Measurements from ENCODE around the gene CRAMP1. TPM values are rescaled to one million over a fixed set of nuclear protein-coding genes. Genes with fewer than 3 reads are reported as not detected.

Gene CRAMP1
- total RNA-seq, 1 donor from 2014 or later, result 18.0 TPM

DNA sequence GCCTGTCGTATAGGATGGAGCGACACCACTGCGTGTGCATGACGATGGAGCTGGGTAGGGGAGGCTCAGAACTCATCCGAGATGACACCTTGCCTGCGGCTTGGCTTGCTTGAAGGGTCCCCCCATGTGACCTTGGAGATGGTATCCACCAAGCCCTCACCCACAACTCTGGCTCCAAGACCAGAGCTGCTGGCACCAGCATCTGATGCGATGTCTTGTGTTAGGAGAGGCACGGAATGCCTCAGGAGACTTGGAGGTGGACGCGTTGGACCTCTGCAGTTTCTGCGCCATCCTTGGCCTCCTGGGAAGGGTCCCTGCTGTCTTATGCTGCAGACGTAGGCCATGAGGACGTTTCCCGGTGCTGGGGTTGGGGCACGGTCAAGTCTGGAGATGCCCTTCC, 7.8 kb downstream of the CRAMP1 start:
- no peak overlapping the region for H3K9ac ChIP-seq (ENCODE audit: low read length)
- DNase-seq (ENCODE audit: low read depth) (no peak), FAIRE-seq (no peak)
- Mint-ChIP-seq H3K4me3 (ENCODE audit: unreplicated experiment) (no peak overlapping the region), H3K27me3 (ENCODE audit: low read depth, unreplicated experiment) (no peaks in the 10 kb centered on the region), H3K27ac (ENCODE audit: unreplicated experiment) (no peak overlapping the region), H3K36me3 (ENCODE audit: low read depth, unreplicated experiment) (peaks cover 25% of the 10 kb centered on the region), H3K9me3 (ENCODE audit: unreplicated experiment) (no peaks in the 10 kb centered on the region), H3K4me1 (ENCODE audit: low read depth, unreplicated experiment) (peaks cover 23% of the 10 kb centered on the region)
- no peak overlapping the region for H3K4me3 ChIP-seq (ENCODE audit: insufficient read depth, low read depth, low read length)
- no peaks in the 10 kb centered on the region for H3K27me3 ChIP-seq (ENCODE audit: insufficient read depth, low read length)
- H3K79me2 ChIP-seq (ENCODE audit: insufficient read depth, low read length), result peaks cover 98% of the 10 kb centered on the region
- H3K27ac ChIP-seq (ENCODE audit: low read depth, low read length), result no peak overlapping the region
- peaks cover 16% of the 10 kb centered on the region for H3K4me1 ChIP-seq (ENCODE audit: insufficient read depth, low read length)
- no peak overlapping the region for H2AFZ ChIP-seq (ENCODE audit: low read depth, low read length)
- no peak for TF ChIP-seq EZH2 (IDR thresholded peaks at IDR 0.05; ENCODE audit: insufficient read depth, low read length)
- TF ChIP-seq, protein P1, sequence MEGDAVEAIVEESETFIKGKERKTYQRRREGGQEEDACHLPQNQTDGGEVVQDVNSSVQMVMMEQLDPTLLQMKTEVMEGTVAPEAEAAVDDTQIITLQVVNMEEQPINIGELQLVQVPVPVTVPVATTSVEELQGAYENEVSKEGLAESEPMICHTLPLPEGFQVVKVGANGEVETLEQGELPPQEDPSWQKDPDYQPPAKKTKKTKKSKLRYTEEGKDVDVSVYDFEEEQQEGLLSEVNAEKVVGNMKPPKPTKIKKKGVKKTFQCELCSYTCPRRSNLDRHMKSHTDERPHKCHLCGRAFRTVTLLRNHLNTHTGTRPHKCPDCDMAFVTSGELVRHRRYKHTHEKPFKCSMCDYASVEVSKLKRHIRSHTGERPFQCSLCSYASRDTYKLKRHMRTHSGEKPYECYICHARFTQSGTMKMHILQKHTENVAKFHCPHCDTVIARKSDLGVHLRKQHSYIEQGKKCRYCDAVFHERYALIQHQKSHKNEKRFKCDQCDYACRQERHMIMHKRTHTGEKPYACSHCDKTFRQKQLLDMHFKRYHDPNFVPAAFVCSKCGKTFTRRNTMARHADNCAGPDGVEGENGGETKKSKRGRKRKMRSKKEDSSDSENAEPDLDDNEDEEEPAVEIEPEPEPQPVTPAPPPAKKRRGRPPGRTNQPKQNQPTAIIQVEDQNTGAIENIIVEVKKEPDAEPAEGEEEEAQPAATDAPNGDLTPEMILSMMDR (IDR thresholded peaks at IDR 0.05; ENCODE audit: insufficient read depth, low read depth, low read length), result no peak
- H3K36me3 ChIP-seq (ENCODE audit: insufficient read depth, low read length), result peaks cover 17% of the 10 kb centered on the region
- no peaks in the 10 kb centered on the region for H3K9me3 ChIP-seq (ENCODE audit: insufficient read depth, low read depth, low read length)
- peaks cover 89% of the 10 kb centered on the region for H4K20me1 ChIP-seq (ENCODE audit: insufficient read depth, low read length)
- H3K4me2 ChIP-seq (ENCODE audit: low read length), result no peak overlapping the region

DNA sequence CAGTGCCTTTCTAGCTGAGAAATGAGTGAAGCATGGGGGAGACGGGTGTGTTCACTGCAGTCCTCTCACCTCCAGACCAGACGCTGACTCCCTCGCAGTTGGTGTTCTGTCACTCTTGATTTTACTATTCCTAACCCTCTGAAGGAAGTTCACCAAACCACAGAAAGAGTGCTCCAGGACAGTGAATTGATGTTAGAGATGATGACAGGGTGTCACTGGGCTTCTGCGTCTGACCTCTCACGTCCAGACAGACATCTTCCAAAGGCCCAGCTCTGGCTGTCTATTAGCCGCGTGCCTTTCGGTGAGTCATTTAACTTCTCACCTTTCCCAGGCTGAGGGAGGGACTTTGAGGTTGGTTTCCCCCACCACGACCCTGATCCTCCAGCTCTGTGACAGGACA, 8.2 kb downstream of the CRAMP1 start:
- Histone ChIP-seq H3K79me2 (ENCODE audit: insufficient read depth, low read length) (peaks cover 98% of the 10 kb centered on the region), H3K27me3 (ENCODE audit: insufficient read depth, low read length) (no peaks in the 10 kb centered on the region), H3K9ac (ENCODE audit: low read length) (no peak overlapping the region), H4K20me1 (ENCODE audit: insufficient read depth, low read length) (peaks cover 90% of the 10 kb centered on the region), H2AFZ (ENCODE audit: low read depth, low read length) (no peak overlapping the region), H3K27ac (ENCODE audit: low read depth, low read length) (no peak overlapping the region), H3K9me3 (ENCODE audit: insufficient read depth, low read depth, low read length) (no peaks in the 10 kb centered on the region), H3K4me2 (ENCODE audit: low read length) (no peak overlapping the region), H3K4me3 (ENCODE audit: insufficient read depth, low read depth, low read length) (no peak overlapping the region), H3K4me1 (ENCODE audit: insufficient read depth, low read length) (peaks cover 12% of the 10 kb centered on the region), H3K36me3 (ENCODE audit: insufficient read depth, low read length) (peaks cover 17% of the 10 kb centered on the region)
- TF ChIP-seq, protein P1 (IDR thresholded peaks at IDR 0.05; ENCODE audit: insufficient read depth, low read depth, low read length), result no peak
- TF ChIP-seq EZH2 (IDR thresholded peaks at IDR 0.05; ENCODE audit: insufficient read depth, low read length), result no peak
- H3K4me3 Mint-ChIP-seq (ENCODE audit: unreplicated experiment), result no peak overlapping the region
- H3K27ac Mint-ChIP-seq (ENCODE audit: unreplicated experiment), result no peak overlapping the region
- peaks cover 19% of the 10 kb centered on the region for H3K4me1 Mint-ChIP-seq (ENCODE audit: low read depth, unreplicated experiment)
- H3K27me3 Mint-ChIP-seq (ENCODE audit: low read depth, unreplicated experiment), result no peaks in the 10 kb centered on the region
- no peak for FAIRE-seq
- H3K36me3 Mint-ChIP-seq (ENCODE audit: low read depth, unreplicated experiment), result peaks cover 27% of the 10 kb centered on the region
- DNase-seq (ENCODE audit: low read depth), result no peak
- no peaks in the 10 kb centered on the region for H3K9me3 Mint-ChIP-seq (ENCODE audit: unreplicated experiment)

DNA sequence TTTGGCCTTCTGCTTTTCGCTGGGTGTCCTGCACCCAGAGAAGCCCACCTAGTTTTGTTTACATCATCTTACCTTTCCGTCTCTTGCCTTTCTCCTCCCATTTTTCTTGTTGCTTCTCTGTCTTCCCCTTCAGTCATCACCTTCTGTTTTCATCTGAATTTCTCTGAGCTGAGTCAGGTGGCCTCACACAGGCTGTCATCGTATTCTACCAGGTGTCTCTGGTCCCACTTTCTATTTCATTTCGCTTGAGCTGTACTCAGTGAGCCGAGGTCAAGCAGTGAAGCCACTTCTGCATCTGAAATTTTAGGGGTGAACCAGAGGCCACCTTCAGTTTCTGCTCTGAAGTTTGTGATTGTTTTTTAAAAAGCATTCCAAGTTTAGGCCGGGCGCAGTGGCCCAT, 9.7 kb downstream of the CRAMP1 start:
- H3K79me2 ChIP-seq (ENCODE audit: insufficient read depth, low read length), result peaks cover 98% of the 10 kb centered on the region
- Mint-ChIP-seq H3K27ac (ENCODE audit: unreplicated experiment) (no peak overlapping the region), H3K9me3 (ENCODE audit: unreplicated experiment) (no peaks in the 10 kb centered on the region), H3K4me3 (ENCODE audit: unreplicated experiment) (no peak overlapping the region), H3K27me3 (ENCODE audit: low read depth, unreplicated experiment) (no peaks in the 10 kb centered on the region), H3K36me3 (ENCODE audit: low read depth, unreplicated experiment) (peaks cover 24% of the 10 kb centered on the region), H3K4me1 (ENCODE audit: low read depth, unreplicated experiment) (peaks cover 17% of the 10 kb centered on the region)
- no peak overlapping the region for H2AFZ ChIP-seq (ENCODE audit: low read depth, low read length)
- no peaks in the 10 kb centered on the region for H3K27me3 ChIP-seq (ENCODE audit: insufficient read depth, low read length)
- TF ChIP-seq, protein P1 (IDR thresholded peaks at IDR 0.05; ENCODE audit: insufficient read depth, low read depth, low read length), result no peak
- no peak for TF ChIP-seq EZH2 (IDR thresholded peaks at IDR 0.05; ENCODE audit: insufficient read depth, low read length)
- H3K4me1 ChIP-seq (ENCODE audit: insufficient read depth, low read length), result no peaks in the 10 kb centered on the region
- H4K20me1 ChIP-seq (ENCODE audit: insufficient read depth, low read length), result peaks cover 97% of the 10 kb centered on the region
- FAIRE-seq, result no peak
- no peak overlapping the region for H3K27ac ChIP-seq (ENCODE audit: low read depth, low read length)
- no peak overlapping the region for H3K4me2 ChIP-seq (ENCODE audit: low read length)
- no peaks in the 10 kb centered on the region for H3K9me3 ChIP-seq (ENCODE audit: insufficient read depth, low read depth, low read length)
- DNase-seq (ENCODE audit: low read depth), result no peak
- no peak overlapping the region for H3K4me3 ChIP-seq (ENCODE audit: insufficient read depth, low read depth, low read length)
- H3K9ac ChIP-seq (ENCODE audit: low read length), result no peak overlapping the region
- H3K36me3 ChIP-seq (ENCODE audit: insufficient read depth, low read length), result peaks cover 14% of the 10 kb centered on the region
